MM.1S (cell line): Measurements from ENCODE around the gene SETX.

Source experiments
- EZH2 ChIP-seq: fragments of 300-600 bp; sonication (generic); optimal IDR thresholded peaks from 2 replicates; pipeline ENCODE3; 2017; ENCODE audit warnings: low read depth, mild to moderate bottlenecking, antibody characterized with exemption, low read length, mixed read lengths
- TF ChIP-seq, protein P1 (sequence below): fragments of 300-600 bp; sonication (generic); IDR thresholded peaks from 2 replicates; pipeline ENCODE4 v1.5.1; 2016; ENCODE audit warnings: antibody characterized with exemption, low read length, mixed read lengths

DNA sequence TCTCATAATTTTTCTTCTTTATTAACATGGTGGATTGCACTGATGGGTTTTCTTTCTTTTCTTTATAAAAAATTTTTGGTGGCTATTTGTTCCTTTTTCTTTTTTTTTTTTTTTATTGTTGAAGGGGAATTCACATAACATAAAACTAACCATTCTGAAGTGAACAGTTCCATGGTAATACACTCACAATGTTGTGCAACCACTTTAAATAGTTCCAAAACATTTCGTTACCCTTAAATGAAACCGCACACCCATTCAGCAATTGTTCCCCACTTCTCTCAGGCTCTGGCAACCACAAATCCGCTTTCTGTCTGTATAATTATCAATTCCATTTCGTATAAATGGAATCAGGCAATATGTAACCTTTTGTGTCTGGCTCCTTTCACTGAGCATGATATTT lies 11.7 kb upstream of the SETX start:
- TF ChIP-seq, protein P1, sequence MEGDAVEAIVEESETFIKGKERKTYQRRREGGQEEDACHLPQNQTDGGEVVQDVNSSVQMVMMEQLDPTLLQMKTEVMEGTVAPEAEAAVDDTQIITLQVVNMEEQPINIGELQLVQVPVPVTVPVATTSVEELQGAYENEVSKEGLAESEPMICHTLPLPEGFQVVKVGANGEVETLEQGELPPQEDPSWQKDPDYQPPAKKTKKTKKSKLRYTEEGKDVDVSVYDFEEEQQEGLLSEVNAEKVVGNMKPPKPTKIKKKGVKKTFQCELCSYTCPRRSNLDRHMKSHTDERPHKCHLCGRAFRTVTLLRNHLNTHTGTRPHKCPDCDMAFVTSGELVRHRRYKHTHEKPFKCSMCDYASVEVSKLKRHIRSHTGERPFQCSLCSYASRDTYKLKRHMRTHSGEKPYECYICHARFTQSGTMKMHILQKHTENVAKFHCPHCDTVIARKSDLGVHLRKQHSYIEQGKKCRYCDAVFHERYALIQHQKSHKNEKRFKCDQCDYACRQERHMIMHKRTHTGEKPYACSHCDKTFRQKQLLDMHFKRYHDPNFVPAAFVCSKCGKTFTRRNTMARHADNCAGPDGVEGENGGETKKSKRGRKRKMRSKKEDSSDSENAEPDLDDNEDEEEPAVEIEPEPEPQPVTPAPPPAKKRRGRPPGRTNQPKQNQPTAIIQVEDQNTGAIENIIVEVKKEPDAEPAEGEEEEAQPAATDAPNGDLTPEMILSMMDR: no peak
- no peak for TF ChIP-seq EZH2
